Suprapubic skin (tissue), 4 donors: ENCODE results near the gene CABP4. TPM values are rescaled to one million over a fixed set of nuclear protein-coding genes. Genes with fewer than 3 reads are reported as not detected.
A peak's percentile ranks its signal among the peaks of the same experiment; 100 is the strongest.

ENCODE experiments used
- DNase-seq, 2 donors: peaks; one replicate each; pipeline ENCODE4 v3.0.0-alpha.2; 2019; ENCODE audit warnings: low spot score in 2 of 2
- H3K27ac ChIP-seq: fragments of 200-600 bp; sonication (generic); one replicate; pipeline ENCODE4 v1.5.1; 2019
- H3K27me3 ChIP-seq: fragments of 200-600 bp; sonication (generic); one replicate; pipeline ENCODE4 v1.5.1; 2019
- H3K36me3 ChIP-seq: fragments of 200-600 bp; sonication (generic); one replicate; pipeline ENCODE4 v1.5.1; 2019
- H3K4me1 ChIP-seq: fragments of 200-600 bp; sonication (generic); one replicate; pipeline ENCODE4 v1.5.1; 2019
- H3K4me3 ChIP-seq: fragments of 200-600 bp; sonication (generic); one replicate; pipeline ENCODE4 v1.5.1; 2019; ENCODE audit warnings: mild to moderate bottlenecking
- H3K9me3 ChIP-seq: fragments of 200-600 bp; sonication (generic); one replicate; pipeline ENCODE4 v1.5.1; 2019
- EP300 ChIP-seq: sonication (generic); formaldehyde crosslinking; IDR thresholded peaks from one replicate; pipeline ENCODE4 v1.6.1; 2017; ENCODE audit warnings: antibody characterized with exemption
- POLR2A ChIP-seq, 2 donors: fragments of 450-650 bp; IDR thresholded peaks; one replicate each; pipeline ENCODE4 v1.6.1; 2017; ENCODE audit warnings: antibody characterized with exemption in 2 of 2, mild to moderate bottlenecking in 2 of 2, moderate library complexity in 2 of 2
- POLR2AphosphoS5 ChIP-seq, 3 donors: sonication (generic); formaldehyde crosslinking; IDR thresholded peaks; one replicate each; pipeline ENCODE4 v1.6.1; 2017; ENCODE audit warnings: antibody characterized with exemption in 3 of 3
- WGBS: methylation state at CpG from one replicate; pipeline ENCODE4 v1.1.5; 2018; 5-methylcytosine and 5-hydroxymethylcytosine counted together
- total RNA-seq, 4 donors: library from RNA; depleted of rRNA; stranded (reverse); fragments of >200 nt; gene quantifications; one replicate each; pipeline ENCODE4 v1.1.0, GENCODE V29; 2016
- TF ChIP-seq, protein P1 (sequence below), 2 donors: fragments of 200-600 bp in 1 of 2; fragments of 450-650 bp in 1 of 2; sonication (generic) in 1 of 2; IDR thresholded peaks; one replicate each; pipeline ENCODE4 v1.5.1; 2016 to 2019; ENCODE audit warnings: antibody characterized with exemption in 2 of 2, mild to moderate bottlenecking in 1 of 2, moderate library complexity in 1 of 2

Gene CABP4
- total RNA-seq, 4 donors from 2014 or later: 0.38 to 2.5 (median 0.72) TPM; not detected in 1

DNA sequence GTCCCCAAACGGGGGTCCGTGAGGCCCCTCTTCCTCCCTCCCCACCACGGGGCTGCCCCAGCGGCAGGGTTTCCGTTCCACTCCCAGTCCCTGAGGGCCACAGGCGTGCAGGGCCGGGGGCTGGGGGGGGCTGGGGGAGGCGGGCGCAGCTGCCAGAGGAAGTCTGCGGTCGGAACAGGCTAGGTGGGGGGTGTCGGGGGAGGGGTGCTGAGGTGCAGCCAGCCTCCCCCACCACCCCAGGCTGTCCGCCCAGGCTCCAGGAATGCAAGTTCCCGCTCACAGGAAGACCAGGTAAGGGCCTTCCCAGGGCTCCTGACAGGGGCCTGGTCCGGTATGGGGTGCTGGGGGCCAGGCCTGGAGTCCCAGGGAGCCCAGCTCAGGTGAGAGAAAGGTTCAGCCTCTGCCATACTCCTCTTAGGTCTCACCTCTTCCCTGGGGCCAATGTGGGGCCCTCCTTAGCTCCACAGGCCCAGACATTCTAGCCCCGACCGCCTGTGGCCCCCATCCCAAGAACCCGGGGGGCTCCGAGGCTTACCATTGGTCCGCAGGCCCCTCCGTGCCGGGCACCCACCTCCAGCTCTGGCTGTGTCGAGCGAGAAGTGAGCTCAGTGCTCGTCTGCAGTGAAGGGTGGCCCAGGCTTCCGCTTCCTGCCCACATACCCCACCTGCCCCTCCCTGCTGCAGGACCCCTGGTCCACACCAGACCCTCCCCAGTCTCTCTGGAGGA is 17.9 kb upstream of the CABP4 start, which contains the start of gene PTPRCAP:
Gene PTPRCAP, minus strand, starts transcription at position 601 of the 727 bp plus-strand sequence. Its CDS starts 63 bp downstream, at position 538.
- H3K9me3 ChIP-seq: no peaks in the 10 kb centered on the region
- DNase-seq: no peak
- H3K27me3 ChIP-seq: no peaks in the 10 kb centered on the region
- peak within 1 kb of the TSS; percentile 14 for H3K4me3 ChIP-seq
- H3K36me3 ChIP-seq: peaks cover 79% of the 10 kb centered on the region
- peaks cover 49% of the 10 kb centered on the region for H3K4me1 ChIP-seq
- 51% methylated on average over 10 of the region's 26 CpGs for WGBS
- TF ChIP-seq, protein P1, sequence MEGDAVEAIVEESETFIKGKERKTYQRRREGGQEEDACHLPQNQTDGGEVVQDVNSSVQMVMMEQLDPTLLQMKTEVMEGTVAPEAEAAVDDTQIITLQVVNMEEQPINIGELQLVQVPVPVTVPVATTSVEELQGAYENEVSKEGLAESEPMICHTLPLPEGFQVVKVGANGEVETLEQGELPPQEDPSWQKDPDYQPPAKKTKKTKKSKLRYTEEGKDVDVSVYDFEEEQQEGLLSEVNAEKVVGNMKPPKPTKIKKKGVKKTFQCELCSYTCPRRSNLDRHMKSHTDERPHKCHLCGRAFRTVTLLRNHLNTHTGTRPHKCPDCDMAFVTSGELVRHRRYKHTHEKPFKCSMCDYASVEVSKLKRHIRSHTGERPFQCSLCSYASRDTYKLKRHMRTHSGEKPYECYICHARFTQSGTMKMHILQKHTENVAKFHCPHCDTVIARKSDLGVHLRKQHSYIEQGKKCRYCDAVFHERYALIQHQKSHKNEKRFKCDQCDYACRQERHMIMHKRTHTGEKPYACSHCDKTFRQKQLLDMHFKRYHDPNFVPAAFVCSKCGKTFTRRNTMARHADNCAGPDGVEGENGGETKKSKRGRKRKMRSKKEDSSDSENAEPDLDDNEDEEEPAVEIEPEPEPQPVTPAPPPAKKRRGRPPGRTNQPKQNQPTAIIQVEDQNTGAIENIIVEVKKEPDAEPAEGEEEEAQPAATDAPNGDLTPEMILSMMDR (IDR thresholded peaks at IDR 0.05): no peak
- no peak for TF ChIP-seq POLR2A (IDR thresholded peaks at IDR 0.05)
- no peak for TF ChIP-seq POLR2AphosphoS5 (IDR thresholded peaks at IDR 0.05)
- no peak for TF ChIP-seq EP300
- no peak within 1 kb of the TSS for H3K27ac ChIP-seq

DNA sequence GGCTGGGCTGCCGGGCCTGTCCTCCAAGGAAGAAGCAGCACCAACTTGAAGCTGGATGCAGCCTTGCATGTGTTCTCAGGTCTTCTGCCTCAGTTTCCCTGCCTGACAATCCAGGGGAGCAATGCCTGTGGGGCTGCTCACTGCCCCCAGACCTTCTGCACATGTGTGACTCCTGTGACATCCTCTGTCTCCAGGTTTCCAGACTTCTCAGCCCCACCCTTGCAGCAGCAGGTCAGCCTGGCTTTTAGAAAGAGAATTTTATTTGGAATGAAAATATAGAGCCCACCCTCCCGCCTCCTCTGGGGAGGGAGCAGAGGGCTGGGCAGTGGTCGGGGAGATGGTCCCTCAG is 17.4 kb upstream of the CABP4 start:
- Histone ChIP-seq H3K4me1 (peaks cover 54% of the 10 kb centered on the region), H3K9me3 (no peaks in the 10 kb centered on the region), H3K27me3 (no peaks in the 10 kb centered on the region), H3K27ac (no peak overlapping the region), H3K36me3 (peaks cover 74% of the 10 kb centered on the region), H3K4me3 (peak overlapping the region; percentile 14)
- DNase-seq: no peak
- TF ChIP-seq, protein P1 (IDR thresholded peaks at IDR 0.05): no peak
- TF ChIP-seq POLR2A (IDR thresholded peaks at IDR 0.05): no peak
- no peak for TF ChIP-seq EP300
- no peak for TF ChIP-seq POLR2AphosphoS5 (IDR thresholded peaks at IDR 0.05)
- 86% methylated on average over 3 of the region's 3 CpGs for WGBS

DNA sequence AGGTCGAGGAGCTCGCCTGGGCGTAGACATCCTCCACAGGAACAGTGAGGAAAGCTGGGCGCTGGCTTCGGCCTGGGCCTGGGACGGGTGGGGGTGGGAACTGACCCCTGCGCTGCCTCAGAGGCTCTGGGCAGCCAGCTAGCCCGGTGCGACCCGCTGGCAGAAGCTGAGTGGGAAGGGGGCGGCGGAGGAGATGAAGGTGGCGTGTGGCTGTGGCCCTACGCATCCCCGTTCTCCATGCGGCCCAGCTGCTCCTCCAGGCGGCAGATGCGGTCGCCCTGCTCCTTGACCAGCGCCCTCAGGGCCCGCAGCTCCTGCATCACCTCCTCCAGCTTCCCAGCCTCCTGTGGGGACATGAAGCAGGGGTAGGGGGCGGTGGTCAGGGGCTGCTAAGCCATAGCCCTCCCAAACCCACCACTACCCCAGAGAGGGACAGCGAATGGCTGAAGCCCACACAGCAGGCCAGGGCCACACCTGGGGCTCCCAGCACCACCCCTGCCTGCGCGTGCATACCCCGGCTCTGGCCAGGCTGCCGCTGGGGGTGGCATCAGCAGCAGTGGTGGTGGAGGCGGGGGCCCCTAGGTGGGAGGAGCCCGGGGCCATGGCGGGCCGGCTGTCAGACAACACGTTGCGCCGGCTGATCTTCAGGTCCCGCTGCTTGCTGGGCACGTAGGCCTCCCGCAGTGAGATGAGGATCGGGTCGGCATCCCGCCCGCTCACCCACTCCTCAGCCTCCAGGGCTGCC is 16.8 kb upstream of the CABP4 start:
- TF ChIP-seq, protein P1 (IDR thresholded peaks at IDR 0.05): no peak
- TF ChIP-seq POLR2AphosphoS5 (IDR thresholded peaks at IDR 0.05) (no peak), EP300 (no peak), POLR2A (IDR thresholded peaks at IDR 0.05) (no peak)
- Histone ChIP-seq H3K36me3 (peaks cover 69% of the 10 kb centered on the region), H3K27me3 (no peaks in the 10 kb centered on the region), H3K4me1 (peaks cover 58% of the 10 kb centered on the region), H3K27ac (no peak overlapping the region), H3K9me3 (no peaks in the 10 kb centered on the region), H3K4me3 (peak overlapping the region; percentile 14)
- WGBS: 72% methylated on average over 29 of the region's 41 CpGs
- no peak for DNase-seq

DNA sequence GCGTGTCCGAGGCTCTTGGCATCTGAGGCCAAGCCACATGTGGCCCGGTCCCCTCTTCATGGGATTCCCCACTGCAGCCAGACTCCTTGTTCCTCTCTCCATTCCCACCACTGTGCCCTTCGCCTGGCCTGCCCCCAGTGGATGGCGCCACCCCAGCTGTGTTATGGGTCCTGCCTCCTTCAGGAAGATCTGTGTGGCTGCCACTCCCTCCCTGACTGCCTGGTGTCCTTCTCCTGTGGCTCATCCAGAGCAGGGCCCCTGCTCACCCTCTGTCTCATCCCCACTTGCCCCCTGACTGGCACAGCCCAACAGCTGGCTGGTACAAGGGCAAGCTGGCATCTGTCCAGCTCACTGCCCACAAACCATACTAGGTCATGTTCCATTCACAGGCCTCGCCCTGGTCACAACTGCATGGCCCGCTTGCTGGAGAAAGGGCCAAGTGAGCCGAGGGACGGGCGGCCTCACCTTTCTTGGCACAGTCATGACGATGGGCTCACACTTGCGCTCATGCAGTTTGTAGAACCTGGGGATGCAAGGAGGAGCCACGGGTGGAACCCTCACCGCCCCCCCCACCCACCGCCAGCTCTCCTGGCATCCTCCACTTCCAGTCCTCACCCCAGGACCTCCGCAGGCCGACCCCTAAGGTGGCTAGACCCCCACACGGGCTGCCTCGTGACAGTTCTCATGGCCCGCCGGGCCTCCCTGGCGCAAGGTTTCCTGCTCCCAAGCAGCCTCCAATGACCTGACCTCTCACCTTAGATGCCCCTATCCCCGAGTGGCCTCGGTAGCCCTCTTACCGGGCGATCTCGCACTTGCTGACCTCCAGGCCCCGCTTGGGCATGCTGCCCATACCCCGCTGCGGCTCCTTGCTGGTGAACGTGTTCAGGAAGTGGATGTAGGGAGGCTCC is 15.6 kb upstream of the CABP4 start:
- no peak for DNase-seq
- no peaks in the 10 kb centered on the region for H3K9me3 ChIP-seq
- TF ChIP-seq POLR2AphosphoS5 (IDR thresholded peaks at IDR 0.05) (no peak), EP300 (no peak), POLR2A (IDR thresholded peaks at IDR 0.05) (no peak)
- TF ChIP-seq, protein P1 (IDR thresholded peaks at IDR 0.05): no peak
- no peaks in the 10 kb centered on the region for H3K27me3 ChIP-seq
- no peak overlapping the region for H3K4me3 ChIP-seq
- H3K4me1 ChIP-seq: peaks cover 64% of the 10 kb centered on the region
- WGBS: 69% methylated on average over 25 of the region's 31 CpGs
- peaks cover 56% of the 10 kb centered on the region for H3K36me3 ChIP-seq
- peak overlapping the region; percentile 50 for H3K27ac ChIP-seq
